Measurements from ENCODE around the gene ZNF554. TPM values are rescaled to one million over a fixed set of nuclear protein-coding genes. Genes with fewer than 3 reads are reported as not detected.

ZNF554 gene
- total and polyA plus RNA-seq, 2 experiments from 2014 or later = 2.0 to 7.5 TPM

- TF ChIP-seq ZNF462 (CRISPR knock-in tag; IDR thresholded peaks at IDR 0.05) (no peak), NANOG (IDR thresholded peaks at IDR 0.05; ENCODE audit: borderline replicate concordance) (no peak), ZNF331 (CRISPR knock-in tag; IDR thresholded peaks at IDR 0.05; ENCODE audit: low read depth) (no peak), REST (IDR thresholded peaks at IDR 0.05; ENCODE audit: unreplicated experiment) (no peak), EZH2phosphoT487 (IDR thresholded peaks at IDR 0.05; ENCODE audit: unreplicated experiment) (no peak), EZH2 (IDR thresholded peaks at IDR 0.05; ENCODE audit: low read depth, unreplicated experiment) (no peak)
Measured at GRCh38 chr19:2782329-2782935, 37.2 kb upstream of the ZNF554 start (continued).

Data from GM23338 (cell line).